PC-9 (cell line): Measurements from ENCODE around the gene CACHD1. TPM values are rescaled to one million over a fixed set of nuclear protein-coding genes. Genes with fewer than 3 reads are reported as not detected.

ENCODE experiments used
- BruUV-seq: library from RNA; stranded (reverse); fragments of 400-500 nt; replicated peaks from 2 replicates; lab custom pipeline; 2021; lab: Mats Ljungman, UMichigan
- CTCF ChIA-PET: fragments of 300-600 bp; sonication (Branson Sonifier 250); formaldehyde crosslinking; loops from one replicate; lab custom pipeline; 2022; ENCODE audit warnings: antibody characterized with exemption; lab: Charles Lee
- POLR2A ChIA-PET: fragments of 300-600 bp; sonication (Branson Sonifier 250); formaldehyde crosslinking; loops from one replicate; lab custom pipeline; 2022; ENCODE audit warnings: antibody characterized with exemption; ENCODE audit not compliant: unreplicated experiment; lab: Charles Lee
- DNase-seq, 2 experiments: peaks; one replicate each; pipeline versions ENCODE4 v3.0.0 to v3.0.0-alpha.2; 2015 to 2022; ENCODE audit warnings: mixed read lengths in 1 of 2
- H2AFZ ChIP-seq: fragments of 200-600 bp; sonication (generic); 2 replicates; pipeline ENCODE4 v1.8.1; 2017; ENCODE audit warnings: antibody characterized with exemption
- H3F3A ChIP-seq: fragments of 200-600 bp; sonication (generic); 2 replicates; pipeline ENCODE4 v1.8.1; 2017; ENCODE audit warnings: antibody characterized with exemption, mild to moderate bottlenecking, low read depth; ENCODE audit not compliant: insufficient read depth
- H3K27ac ChIP-seq: fragments of 200-600 bp; sonication (generic); 2 replicates; pipeline ENCODE4 v1.6.1; 2016; ENCODE audit warnings: mixed run types
- H3K27me3 ChIP-seq: fragments of 200-600 bp; sonication (generic); 2 replicates; pipeline ENCODE4 v1.6.1; 2016; ENCODE audit warnings: low read depth, mixed run types; ENCODE audit not compliant: insufficient read depth
- H3K36me3 ChIP-seq: fragments of 200-600 bp; sonication (generic); 2 replicates; pipeline ENCODE4 v1.6.1; 2016; ENCODE audit warnings: low read depth, mixed run types
- H3K4me1 ChIP-seq: fragments of 200-600 bp; sonication (generic); replicated peaks from 2 replicates; pipeline ENCODE4 v1.6.1; 2016; ENCODE audit warnings: mixed run types; ENCODE audit not compliant: insufficient read depth
- H3K4me2 ChIP-seq: fragments of 200-600 bp; sonication (generic); 2 replicates; pipeline ENCODE4 v1.6.1; 2017; ENCODE audit warnings: mixed run types
- H3K4me3 ChIP-seq: fragments of 200-600 bp; sonication (generic); 2 replicates; pipeline ENCODE4 v1.6.1; 2016; ENCODE audit warnings: mixed run types
- H3K79me2 ChIP-seq: fragments of 200-600 bp; sonication (generic); 2 replicates; pipeline ENCODE4 v1.6.1; 2017; ENCODE audit warnings: low read depth, mixed run types
- H3K9me2 ChIP-seq: fragments of 200-600 bp; sonication (generic); 2 replicates; pipeline ENCODE4 v1.8.1; 2017; ENCODE audit warnings: mild to moderate bottlenecking; ENCODE audit not compliant: insufficient read depth
- H3K9me3 ChIP-seq: fragments of 200-600 bp; sonication (generic); 2 replicates; pipeline ENCODE4 v1.8.1; 2016; ENCODE audit warnings: low read depth; ENCODE audit not compliant: insufficient read depth
- H4K20me1 ChIP-seq: fragments of 200-600 bp; sonication (generic); 2 replicates; pipeline ENCODE4 v1.8.1; 2017; ENCODE audit not compliant: insufficient read depth
- EZH2 ChIP-seq: fragments of 200-600 bp; sonication (generic); IDR thresholded peaks from 2 replicates; pipeline ENCODE4 v1.8.0; 2017; ENCODE audit warnings: antibody characterized with exemption, low read depth
- intact Hi-C: fragments of 100-400 bp; cut with micrococcal nuclease; formaldehyde crosslinking; loops from one replicate; pipeline ENCODE4 v1.10.0; 2022; ENCODE audit not compliant: unreplicated experiment
- total RNA-seq: library from RNA; stranded (reverse); gene quantifications from 2 replicates; pipeline ENCODE4 v1.2.3, GENCODE V29; 2021
- TF ChIP-seq, protein P1 (sequence below): fragments of 200-600 bp; sonication (generic); conservative IDR thresholded peaks from 2 replicates; pipeline ENCODE4 v1.6.1; 2017; ENCODE audit warnings: mixed run types, antibody characterized with exemption, mild to moderate bottlenecking, moderate library complexity

CACHD1 gene
- total RNA-seq, 1 experiment from 2014 or later = 3.1 TPM

DNA sequence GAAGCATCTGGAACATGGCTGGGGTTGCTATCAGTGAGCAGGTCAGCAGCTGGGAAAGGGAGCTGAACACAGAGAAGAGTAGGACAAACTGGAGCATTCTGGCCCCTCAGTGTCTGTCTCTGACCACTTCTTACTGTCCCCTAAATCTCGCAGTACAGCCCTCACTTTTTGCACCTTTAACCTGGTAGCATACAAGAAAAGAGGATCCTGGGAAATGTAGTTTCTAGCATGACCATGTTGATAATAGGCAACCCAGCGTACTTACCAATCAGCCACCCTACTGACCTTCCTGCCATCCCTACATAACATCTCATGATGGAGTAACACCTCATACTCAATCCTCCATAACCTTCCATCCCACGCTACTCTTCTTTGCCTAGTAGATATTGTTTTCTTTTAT lies 175.8 kb downstream of the CACHD1 start:
- no peaks in the 10 kb centered on the region for H3K27me3 ChIP-seq
- H3K36me3 ChIP-seq = no peaks in the 10 kb centered on the region
- DNase-seq = no peak
- H3K79me2 ChIP-seq = no peaks in the 10 kb centered on the region
- H3K4me3 ChIP-seq = no peak overlapping the region
- ChIA-PET CTCF (no interaction called here), POLR2A (no interaction called here)
- no peak overlapping the region for H2AFZ ChIP-seq
- no peaks in the 10 kb centered on the region for H3K9me3 ChIP-seq
- H3K4me1 ChIP-seq = no peaks in the 10 kb centered on the region
- no peaks in the 10 kb centered on the region for H4K20me1 ChIP-seq
- no peak overlapping the region for H3K27ac ChIP-seq
- no peaks in the 10 kb centered on the region for H3F3A ChIP-seq
- no peaks in the 10 kb centered on the region for H3K9me2 ChIP-seq
- intact Hi-C loops = no loop called here
- H3K4me2 ChIP-seq = no peak overlapping the region
- no TSS peak for BruUV-seq
- no peak for TF ChIP-seq EZH2
- TF ChIP-seq, protein P1, sequence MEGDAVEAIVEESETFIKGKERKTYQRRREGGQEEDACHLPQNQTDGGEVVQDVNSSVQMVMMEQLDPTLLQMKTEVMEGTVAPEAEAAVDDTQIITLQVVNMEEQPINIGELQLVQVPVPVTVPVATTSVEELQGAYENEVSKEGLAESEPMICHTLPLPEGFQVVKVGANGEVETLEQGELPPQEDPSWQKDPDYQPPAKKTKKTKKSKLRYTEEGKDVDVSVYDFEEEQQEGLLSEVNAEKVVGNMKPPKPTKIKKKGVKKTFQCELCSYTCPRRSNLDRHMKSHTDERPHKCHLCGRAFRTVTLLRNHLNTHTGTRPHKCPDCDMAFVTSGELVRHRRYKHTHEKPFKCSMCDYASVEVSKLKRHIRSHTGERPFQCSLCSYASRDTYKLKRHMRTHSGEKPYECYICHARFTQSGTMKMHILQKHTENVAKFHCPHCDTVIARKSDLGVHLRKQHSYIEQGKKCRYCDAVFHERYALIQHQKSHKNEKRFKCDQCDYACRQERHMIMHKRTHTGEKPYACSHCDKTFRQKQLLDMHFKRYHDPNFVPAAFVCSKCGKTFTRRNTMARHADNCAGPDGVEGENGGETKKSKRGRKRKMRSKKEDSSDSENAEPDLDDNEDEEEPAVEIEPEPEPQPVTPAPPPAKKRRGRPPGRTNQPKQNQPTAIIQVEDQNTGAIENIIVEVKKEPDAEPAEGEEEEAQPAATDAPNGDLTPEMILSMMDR = no peak

DNA sequence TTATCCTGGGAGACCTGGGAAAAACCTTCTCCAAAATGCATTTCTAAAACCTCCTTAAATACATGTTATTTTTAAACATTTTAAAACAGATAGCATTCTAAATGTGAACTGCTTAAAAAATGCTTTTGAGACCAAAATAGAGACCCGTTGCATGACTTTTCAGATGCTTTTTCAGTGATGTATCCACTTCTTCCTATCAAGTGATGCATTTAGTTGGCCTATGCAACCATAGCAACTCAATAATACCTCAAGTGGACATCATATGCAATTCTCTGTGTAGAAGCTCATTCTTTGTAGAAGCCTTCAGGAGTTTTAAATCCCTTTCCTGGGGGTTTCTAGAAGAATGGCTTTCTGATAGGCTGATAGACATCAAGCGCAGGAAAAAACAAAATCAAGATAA lies 180.5 kb downstream of the CACHD1 start:
- intact Hi-C loops = no loop called here
- ChIA-PET POLR2A (no interaction called here), CTCF (no interaction called here)
- Histone ChIP-seq H4K20me1 (no peaks in the 10 kb centered on the region), H3K36me3 (no peaks in the 10 kb centered on the region), H2AFZ (no peak overlapping the region), H3K4me3 (no peak overlapping the region), H3K4me1 (no peaks in the 10 kb centered on the region), H3K4me2 (no peak overlapping the region), H3F3A (no peaks in the 10 kb centered on the region), H3K27me3 (no peaks in the 10 kb centered on the region), H3K27ac (no peak overlapping the region), H3K79me2 (no peaks in the 10 kb centered on the region), H3K9me2 (no peaks in the 10 kb centered on the region), H3K9me3 (no peaks in the 10 kb centered on the region)
- TF ChIP-seq EZH2 = no peak
- TF ChIP-seq, protein P1 = no peak
- no peak for DNase-seq
- BruUV-seq = no TSS peak

DNA sequence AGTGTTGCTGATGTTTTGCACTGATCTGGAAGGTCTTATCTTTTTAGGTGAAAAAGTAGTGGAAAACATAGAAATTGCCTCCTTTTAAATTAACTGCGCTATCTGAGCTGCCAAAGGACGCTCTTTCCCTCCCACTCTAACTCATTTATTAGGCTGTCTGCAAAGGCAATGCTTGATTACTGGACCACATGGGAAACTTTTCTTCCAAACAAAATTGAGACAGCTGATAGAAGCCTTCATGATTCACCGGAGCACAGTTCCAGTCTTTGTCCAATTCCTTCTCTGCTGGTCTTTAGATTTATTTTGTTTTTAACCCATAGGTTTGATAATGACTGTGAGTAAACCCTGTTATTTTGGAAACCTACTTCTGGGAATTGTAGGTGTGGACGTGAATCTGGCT lies 181.9 kb downstream of the CACHD1 start:
- POLR2A ChIA-PET = no interaction called here
- Histone ChIP-seq H3K9me2 (no peaks in the 10 kb centered on the region), H3F3A (no peaks in the 10 kb centered on the region), H3K79me2 (no peaks in the 10 kb centered on the region), H3K36me3 (no peaks in the 10 kb centered on the region), H3K27me3 (no peaks in the 10 kb centered on the region), H2AFZ (no peak overlapping the region), H3K27ac (no peak overlapping the region), H3K4me3 (no peak overlapping the region), H3K4me2 (no peak overlapping the region), H4K20me1 (no peaks in the 10 kb centered on the region), H3K4me1 (no peaks in the 10 kb centered on the region), H3K9me3 (no peaks in the 10 kb centered on the region)
- CTCF ChIA-PET = no interaction called here
- intact Hi-C loops = no loop called here
- no peak for TF ChIP-seq EZH2
- TF ChIP-seq, protein P1 = no peak
- no peak for DNase-seq
- no TSS peak for BruUV-seq
